Testis (tissue), 2 donors: ENCODE data around the gene KHDC3L.

Source experiments
- POLR2A ChIP-seq: fragments of 450-650 bp; IDR thresholded peaks from one replicate; pipeline ENCODE4 v1.6.1; 2017; ENCODE audit warnings: antibody characterized with exemption, mild to moderate bottlenecking, moderate library complexity
- TF ChIP-seq, protein P1 (sequence below), 3 experiments: fragments of 450-650 bp in 2 of 3; fragments of 200-600 bp in 1 of 3; sonication (generic) in 1 of 3; IDR thresholded peaks; one replicate each; pipeline ENCODE4 v1.5.1; 2016 to 2019; ENCODE audit warnings: antibody characterized with exemption in 3 of 3, mild to moderate bottlenecking in 2 of 3, moderate library complexity in 1 of 3

DNA sequence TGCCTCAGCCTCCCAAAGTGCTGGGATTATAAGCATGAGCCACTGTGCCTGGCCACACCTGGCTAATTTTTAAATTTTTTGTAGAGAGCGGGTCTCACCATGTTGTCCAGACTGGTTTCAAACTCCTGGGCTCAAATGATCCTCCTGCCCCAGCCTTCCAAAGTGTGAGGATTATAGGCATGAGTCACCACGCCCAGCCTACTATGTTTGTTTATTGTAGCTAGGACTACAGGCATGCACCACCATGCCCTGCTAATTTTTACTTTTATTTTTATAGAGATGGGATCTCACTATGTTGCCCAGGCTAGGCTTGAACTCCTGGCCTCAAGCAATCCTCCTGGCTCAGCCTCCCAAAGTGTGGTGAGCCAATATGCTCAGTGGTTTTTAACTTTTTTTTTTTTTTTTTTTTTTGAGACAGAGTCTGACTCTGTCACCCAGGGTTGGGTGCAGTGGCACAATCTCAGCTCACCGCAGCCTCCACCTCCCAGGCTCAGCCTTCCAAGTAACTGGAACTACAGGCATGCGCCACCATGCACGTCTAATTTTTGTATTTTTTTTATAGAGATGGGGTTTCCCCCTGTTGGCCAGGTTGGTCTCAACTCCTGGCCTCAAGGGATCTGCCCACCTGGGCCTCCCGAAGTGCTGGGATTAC is 20.1 kb downstream of the KHDC3L start:
- TF ChIP-seq, protein P1, sequence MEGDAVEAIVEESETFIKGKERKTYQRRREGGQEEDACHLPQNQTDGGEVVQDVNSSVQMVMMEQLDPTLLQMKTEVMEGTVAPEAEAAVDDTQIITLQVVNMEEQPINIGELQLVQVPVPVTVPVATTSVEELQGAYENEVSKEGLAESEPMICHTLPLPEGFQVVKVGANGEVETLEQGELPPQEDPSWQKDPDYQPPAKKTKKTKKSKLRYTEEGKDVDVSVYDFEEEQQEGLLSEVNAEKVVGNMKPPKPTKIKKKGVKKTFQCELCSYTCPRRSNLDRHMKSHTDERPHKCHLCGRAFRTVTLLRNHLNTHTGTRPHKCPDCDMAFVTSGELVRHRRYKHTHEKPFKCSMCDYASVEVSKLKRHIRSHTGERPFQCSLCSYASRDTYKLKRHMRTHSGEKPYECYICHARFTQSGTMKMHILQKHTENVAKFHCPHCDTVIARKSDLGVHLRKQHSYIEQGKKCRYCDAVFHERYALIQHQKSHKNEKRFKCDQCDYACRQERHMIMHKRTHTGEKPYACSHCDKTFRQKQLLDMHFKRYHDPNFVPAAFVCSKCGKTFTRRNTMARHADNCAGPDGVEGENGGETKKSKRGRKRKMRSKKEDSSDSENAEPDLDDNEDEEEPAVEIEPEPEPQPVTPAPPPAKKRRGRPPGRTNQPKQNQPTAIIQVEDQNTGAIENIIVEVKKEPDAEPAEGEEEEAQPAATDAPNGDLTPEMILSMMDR (IDR thresholded peaks at IDR 0.05) = no peak
- no peak for TF ChIP-seq POLR2A
